IPS DF 4.7 (cell line): ENCODE data around the gene SIRT2.

Experiments used
- DNase-seq: peaks from one replicate; pipeline ENCODE4 v3.0.0-alpha.2; 2013; ENCODE audit warnings: low spot score; ENCODE audit errors: extremely low read depth

The SIRT2 gene

GRCh38 chr19:38845374-38846024 lies 53.9 kb downstream of the SIRT2 start:
- no peak for DNase-seq

DNA sequence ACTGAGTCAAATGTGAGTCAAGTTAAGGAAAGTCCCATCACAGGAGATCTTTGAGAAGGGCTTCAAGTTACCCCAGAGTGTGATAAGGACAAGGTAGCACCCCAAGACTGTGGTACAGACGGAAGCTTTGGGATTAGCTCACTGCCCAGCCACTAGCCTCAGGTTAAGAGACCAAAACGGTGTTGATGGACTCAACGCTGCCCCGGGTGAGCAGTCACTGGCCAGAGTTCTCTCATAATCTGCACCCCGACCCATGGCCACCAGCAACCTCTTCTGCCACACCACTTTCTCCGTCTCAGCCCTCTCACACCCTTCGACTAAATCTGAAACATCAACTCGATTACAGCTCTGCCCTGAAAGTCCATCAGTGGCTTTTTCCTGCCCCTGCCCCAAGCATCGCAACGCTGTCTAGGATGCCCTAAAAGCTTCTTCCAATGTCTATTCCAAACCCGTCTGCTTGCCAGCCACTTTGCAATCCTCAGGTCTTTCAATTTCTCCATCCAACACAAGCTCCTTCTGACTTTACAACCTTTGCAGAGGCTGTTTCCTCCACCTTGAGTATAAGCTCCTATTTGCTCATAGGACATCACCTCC lies 55.2 kb downstream of the SIRT2 start:
- no peak for DNase-seq

DNA sequence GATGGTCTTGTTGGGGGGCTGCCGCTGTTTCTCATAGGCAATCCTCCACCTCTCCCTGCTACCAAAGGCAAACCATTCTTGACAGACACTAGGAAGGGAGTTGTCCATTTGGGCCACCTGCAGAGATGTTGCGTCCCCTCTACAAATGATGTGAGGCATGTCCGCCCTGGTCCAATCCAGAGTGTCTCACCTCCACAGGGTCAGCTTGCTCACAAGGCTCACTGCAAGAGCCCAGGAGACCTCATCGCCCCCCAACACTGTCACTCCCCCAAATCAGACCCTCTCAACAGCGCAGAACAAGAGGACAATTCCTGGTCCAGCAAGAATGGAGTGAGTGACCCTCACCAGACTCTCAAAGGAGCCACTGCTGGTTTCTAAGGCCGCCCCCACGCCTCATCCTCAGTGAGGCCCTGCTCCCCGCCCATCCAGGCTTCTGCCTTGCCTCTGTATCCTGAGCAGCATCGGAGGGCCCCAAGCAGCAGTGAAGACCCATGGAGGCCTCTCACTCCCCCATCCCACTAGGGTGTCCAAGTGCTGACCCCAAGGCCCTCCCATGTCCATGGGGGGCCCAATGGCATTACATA lies 56.2 kb downstream of the SIRT2 start:
- DNase-seq, result no peak

DNA sequence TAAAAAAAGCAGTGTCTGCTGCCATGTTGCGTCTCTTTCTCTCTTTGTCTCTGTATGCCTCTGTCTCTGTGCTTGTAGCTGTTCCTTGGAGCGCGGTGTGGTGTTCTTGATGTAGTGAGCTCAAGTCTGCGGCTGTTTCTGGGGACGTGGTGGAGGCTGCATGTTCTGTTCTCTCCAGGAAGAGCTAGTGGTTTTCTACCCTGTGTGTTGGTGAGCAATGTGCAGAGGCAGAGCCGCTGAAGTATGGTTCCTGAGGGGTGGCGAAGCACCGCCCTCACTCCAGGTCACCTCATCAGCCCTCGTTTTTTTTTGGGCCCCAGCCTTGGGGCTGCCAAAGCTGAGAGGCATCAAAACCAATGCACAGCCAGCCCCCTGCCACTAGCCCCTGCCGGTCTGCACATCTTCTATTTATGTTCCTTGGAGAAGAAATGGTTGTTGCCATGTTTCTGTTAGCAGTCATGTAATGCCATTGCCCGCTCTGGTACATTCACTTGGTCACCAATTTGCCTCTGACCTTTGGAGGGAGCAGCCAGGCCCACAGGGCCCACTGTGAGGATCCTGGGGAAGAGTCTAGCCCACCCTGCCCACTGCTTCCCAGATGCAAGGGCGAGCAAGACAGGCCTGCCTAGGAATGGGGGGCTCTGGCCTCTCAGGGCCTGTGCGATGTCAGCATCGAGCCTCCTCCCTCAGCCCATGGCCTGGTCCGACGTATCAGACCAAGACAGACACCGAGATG lies 56.8 kb downstream of the SIRT2 start:
- no peak for DNase-seq

DNA sequence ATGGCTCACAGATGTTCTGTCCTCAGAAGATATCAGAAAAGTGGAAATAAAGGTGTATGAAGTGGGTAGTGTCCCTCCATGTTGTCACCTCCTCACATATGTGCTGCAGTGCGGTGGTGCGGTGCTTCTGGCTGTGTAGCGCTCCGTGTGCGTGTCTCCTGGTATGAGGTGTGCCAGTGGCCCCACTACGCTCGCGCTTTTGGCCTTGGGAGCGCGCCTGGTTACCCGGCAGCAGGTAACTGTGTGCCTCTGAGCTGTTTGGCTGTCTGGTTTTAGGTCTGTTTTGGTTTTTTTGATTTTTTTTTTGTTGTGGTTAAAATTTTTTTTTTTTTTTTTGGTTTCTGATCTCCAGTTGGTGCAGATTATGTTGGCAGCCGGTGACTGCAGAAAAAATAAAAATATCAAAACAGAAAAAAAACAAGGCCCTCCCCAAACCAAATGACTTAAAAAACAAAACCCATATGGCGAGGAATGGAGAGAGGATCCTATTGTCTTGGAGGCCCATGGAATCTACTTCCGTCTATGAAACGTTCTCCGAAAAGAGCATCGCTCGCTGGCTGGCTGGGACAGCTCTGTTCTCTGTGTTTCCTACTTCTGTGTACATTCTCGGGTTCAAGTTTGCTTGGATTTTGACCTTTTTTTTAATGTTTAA lies 57.5 kb downstream of the SIRT2 start:
- DNase-seq, result no peak

DNA sequence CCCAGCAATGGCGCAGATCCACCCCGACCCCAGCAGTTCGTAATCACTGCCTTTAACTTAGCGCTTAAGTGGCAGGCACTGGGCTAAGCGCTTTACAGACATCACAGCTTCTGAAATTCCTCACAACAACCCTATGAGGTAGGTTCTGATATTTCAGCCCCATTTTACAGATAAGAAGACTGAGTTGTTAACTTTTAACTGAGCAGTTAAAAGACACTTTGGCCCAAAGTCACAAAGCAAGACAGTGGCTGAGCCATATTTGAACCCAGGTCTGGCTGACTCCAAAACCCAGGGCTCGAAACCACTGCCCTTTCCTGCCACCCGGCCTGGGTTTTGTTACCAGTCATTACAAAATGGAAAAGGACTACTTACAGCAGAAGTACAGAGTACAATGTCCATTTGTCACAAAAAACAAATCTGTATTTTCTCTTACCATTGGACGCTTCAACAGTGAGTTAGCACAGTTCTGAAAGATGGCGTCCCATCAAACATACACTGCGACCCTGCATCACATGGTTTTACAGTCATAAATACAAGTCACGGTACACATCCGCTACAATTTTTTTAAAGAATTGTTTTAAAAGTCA lies 58.1 kb downstream of the SIRT2 start:
- no peak for DNase-seq

GRCh38 chr19:38840583-38840968 lies 58.8 kb downstream of the SIRT2 start:
- DNase-seq, result no peak

DNA sequence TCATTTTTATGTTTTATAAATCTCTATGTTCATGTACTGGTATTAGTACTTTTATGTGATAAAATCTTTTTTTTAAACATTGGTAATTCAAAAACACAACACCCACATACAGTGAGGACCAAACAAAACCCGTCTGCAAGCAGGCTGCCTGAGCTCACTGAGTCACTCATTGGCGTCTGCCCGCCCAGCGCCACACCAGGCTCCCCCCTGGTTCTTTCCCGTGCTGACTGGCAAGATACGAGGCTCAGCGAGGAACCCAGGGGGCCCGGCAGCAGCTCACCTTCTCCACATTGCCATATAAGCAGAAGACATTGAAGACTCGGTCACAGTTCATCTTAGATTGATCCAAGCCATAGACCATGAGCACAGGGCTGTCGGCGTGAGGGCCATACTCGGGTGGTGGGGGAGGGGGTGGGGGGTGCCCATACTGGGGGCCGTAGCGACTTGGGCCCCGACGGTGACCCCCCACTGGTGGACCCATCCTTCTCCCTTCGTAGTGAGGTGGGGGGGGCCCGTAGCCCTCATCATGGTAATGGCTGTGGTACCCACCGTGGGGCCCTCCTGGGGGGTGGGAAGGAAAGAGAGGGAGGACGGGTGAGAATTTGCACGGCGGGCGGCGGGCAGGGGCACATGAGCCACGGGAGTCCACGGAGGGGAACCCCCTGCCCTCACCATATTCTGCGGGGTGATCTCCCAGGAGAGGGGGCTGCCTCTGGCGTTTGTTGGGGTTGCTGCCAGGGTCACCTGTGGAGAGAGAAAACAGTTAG lies 59.4 kb downstream of the SIRT2 start:
- DNase-seq, result no peak

GRCh38 chr19:38838986-38839761 lies 60.2 kb downstream of the SIRT2 start:
- DNase-seq, result no peak

- DNase-seq, result no peak
Measured at GRCh38 chr19:38838208-38838985, 61.0 kb downstream of the SIRT2 start.

GRCh38 chr19:38837656-38838121 lies 61.7 kb downstream of the SIRT2 start:
- no peak for DNase-seq

GRCh38 chr19:38836983-38837626 lies 62.3 kb downstream of the SIRT2 start:
- no peak for DNase-seq

GRCh38 chr19:38836159-38836982 lies 63.0 kb downstream of the SIRT2 start:
- DNase-seq, result no peak

- no peak for DNase-seq
Measured at GRCh38 chr19:38834590-38834989, 64.8 kb downstream of the SIRT2 start.

- no peak for DNase-seq
Measured at GRCh38 chr19:38834104-38834490, 65.3 kb downstream of the SIRT2 start.

- no peak for DNase-seq
Measured at GRCh38 chr19:38833092-38833425, 66.4 kb downstream of the SIRT2 start.

DNA sequence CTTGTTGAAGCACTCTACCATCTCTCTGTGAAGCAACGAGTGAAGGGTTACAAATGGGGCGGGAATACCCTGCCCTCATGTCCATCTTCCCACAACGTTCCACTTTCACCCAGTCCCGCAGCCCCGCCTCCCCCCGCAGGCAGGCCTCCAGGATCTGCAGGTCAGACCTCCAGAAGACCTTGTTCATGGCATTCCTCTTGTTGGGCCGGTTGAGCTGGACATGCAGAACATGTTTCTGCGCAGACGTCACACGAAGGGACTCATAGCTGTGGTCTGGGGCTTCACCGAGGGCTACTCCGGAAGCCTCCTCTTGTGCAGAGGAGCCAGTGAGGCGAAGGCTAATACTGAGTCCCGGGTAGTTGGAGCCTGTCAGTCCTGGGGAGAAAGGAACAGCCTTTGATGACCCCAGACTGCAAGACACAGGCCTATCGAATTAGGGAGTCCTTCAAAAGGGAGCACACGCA lies 68.2 kb downstream of the SIRT2 start:
- no peak for DNase-seq
